Measurements from ENCODE around the gene RD3L.

The RD3L gene

DNA sequence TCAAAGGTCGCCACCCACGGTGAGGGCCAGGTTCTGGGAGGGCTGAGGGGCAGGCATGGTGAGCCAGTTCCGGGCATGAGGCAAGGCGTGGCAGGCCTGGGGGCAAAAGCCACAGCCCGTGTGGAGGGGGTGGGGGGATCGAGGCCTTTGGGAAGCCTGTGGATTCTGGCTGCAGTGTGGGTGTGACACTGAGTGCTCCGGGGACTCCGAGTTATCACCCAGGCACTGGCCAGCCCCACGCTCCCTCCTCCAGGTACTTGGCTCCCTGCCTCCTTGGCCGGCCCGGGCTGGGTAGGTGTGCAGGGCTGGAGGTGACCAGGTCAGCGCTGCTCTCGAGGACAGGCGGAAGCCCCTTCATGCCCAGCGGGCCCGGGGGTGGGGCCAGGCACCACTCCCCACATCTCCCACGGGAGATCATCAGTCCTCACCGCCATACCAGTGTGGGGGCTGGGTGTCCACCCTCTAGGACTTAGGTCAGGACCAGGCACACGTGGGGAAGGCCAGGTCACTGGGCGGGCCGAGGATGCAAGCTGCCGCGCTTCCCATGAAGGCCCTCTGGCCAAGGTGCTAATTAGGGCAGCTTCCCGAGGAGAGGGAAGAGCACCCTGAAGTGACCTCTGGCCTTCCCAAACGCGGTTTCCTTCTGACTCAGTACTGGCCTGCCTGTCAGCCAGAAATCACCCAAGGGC is 48.2 kb downstream of the RD3L start:
- 0 out of 2 replicates have a peak, but pooled peaks cover 3% of the 10 kb centered on the region for H3K9me3 ChIP-seq (ENCODE audit: control insufficient read depth, insufficient read depth, low read length)
- H3K4me3 ChIP-seq (ENCODE audit: low read depth, low read length), result no peak overlapping the region
- no peaks in the 10 kb centered on the region for H3K36me3 ChIP-seq (ENCODE audit: control insufficient read depth, insufficient read depth, low read length)

GRCh38 chr14:103892247-103892646 is 50.1 kb downstream of the RD3L start:
- Histone ChIP-seq H3K27me3 (ENCODE audit: control insufficient read depth, insufficient read depth, low read length) (no peaks in the 10 kb centered on the region), H3K9ac (ENCODE audit: low read depth, low read length) (no peak overlapping the region), H3K4me3 (ENCODE audit: low read depth, low read length) (no peak overlapping the region), H3K36me3 (ENCODE audit: control insufficient read depth, insufficient read depth, low read length) (no peaks in the 10 kb centered on the region), H3K9me3 (ENCODE audit: control insufficient read depth, insufficient read depth, low read length) (0 out of 2 replicates have a peak, but pooled peaks cover 3% of the 10 kb centered on the region), H3K4me1 (ENCODE audit: control insufficient read depth, insufficient read depth, low read length) (no peaks in the 10 kb centered on the region), H3K27ac (ENCODE audit: low read depth, low read length) (no peak overlapping the region)

More for the DNA sequence above, 48.2 kb downstream of the RD3L start:
- Histone ChIP-seq H3K27ac (ENCODE audit: low read depth, low read length) (no peak overlapping the region), H3K9ac (ENCODE audit: low read depth, low read length) (no peak overlapping the region), H3K4me1 (ENCODE audit: control insufficient read depth, insufficient read depth, low read length) (no peaks in the 10 kb centered on the region), H3K27me3 (ENCODE audit: control insufficient read depth, insufficient read depth, low read length) (no peaks in the 10 kb centered on the region)

DNA sequence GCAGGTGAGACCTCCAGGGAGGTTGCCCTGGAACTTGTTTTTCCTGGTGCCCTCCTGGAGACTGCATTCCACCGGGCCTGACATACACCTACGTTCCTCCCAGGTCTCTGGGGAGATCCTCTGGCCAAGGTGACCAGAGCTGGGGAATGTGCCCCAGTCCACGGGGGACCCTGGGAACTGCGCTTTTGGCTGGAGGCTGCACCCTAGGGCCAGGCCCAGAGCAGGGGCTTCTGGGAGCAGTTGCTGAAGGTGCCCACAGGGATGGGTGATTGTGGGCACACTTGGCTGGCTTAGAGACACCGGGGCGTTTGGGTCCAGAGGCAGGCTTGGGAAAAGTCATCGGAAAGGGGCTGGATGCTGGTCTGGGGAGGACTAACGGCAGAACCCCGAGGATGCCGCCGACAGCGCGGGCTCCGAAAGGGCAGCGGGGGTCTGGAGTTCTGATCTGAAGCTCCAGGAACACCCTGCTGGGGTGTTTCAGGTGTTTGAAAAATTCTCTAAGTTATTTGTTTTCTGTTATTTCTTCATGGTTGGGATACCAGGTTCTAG is 50.6 kb downstream of the RD3L start:
- no peak overlapping the region for H3K27ac ChIP-seq (ENCODE audit: low read depth, low read length)
- H3K36me3 ChIP-seq (ENCODE audit: control insufficient read depth, insufficient read depth, low read length), result no peaks in the 10 kb centered on the region
- H3K9ac ChIP-seq (ENCODE audit: low read depth, low read length), result no peak overlapping the region

DNA sequence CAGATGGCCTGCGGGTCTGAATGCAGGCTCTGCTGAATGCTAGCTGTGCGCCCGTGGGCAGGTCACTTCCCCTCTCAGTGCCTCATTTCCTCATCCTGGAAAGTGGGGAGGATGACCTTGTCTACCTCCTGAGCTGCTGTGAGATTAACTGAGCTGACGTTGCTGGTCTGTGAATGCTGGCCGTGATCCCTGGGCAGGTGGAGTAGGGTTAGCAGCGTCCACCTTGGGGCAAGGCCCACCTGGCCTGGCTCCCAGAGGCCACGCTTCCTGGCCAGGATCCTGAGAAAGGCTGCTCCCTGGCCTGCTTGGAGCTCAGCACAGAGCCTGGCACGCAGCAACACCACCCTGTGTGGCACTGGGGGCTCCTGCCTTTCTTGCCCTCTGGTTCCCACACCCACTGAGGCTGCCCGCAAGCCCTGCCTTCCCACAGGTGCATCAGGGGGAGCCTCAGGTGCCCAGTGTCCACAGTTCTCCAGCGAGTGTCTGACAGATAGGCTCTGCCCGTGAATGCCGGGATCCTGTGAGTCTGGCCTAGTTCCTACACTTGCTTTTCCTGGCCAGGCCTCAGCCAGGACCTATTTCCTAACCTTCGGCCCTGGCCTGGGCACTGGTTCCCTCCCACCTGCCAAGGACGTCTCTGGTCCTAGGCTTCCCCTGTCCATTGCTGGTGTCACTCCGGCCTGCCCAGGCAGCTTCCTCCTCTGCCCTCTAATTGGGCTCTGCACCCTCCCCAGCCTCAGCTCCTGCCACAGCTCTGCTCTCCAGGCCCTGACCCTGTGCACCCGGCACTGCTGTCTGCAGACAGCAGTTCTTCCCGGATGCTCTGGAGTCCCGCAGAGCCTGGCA is 51.3 kb downstream of the RD3L start:
- Histone ChIP-seq H3K9ac (ENCODE audit: low read depth, low read length) (no peak overlapping the region), H3K27ac (ENCODE audit: low read depth, low read length) (no peak overlapping the region), H3K27me3 (ENCODE audit: control insufficient read depth, insufficient read depth, low read length) (no peaks in the 10 kb centered on the region), H3K4me3 (ENCODE audit: low read depth, low read length) (no peak overlapping the region), H3K9me3 (ENCODE audit: control insufficient read depth, insufficient read depth, low read length) (no peaks in the 10 kb centered on the region), H3K4me1 (ENCODE audit: control insufficient read depth, insufficient read depth, low read length) (no peaks in the 10 kb centered on the region), H3K36me3 (ENCODE audit: control insufficient read depth, insufficient read depth, low read length) (no peaks in the 10 kb centered on the region)

More for the DNA sequence above, 50.6 kb downstream of the RD3L start:
- H3K4me3 ChIP-seq (ENCODE audit: low read depth, low read length), result no peak overlapping the region
- H3K4me1 ChIP-seq (ENCODE audit: control insufficient read depth, insufficient read depth, low read length), result no peaks in the 10 kb centered on the region
- H3K9me3 ChIP-seq (ENCODE audit: control insufficient read depth, insufficient read depth, low read length), result 0 out of 2 replicates have a peak, but pooled peaks cover 3% of the 10 kb centered on the region
- no peaks in the 10 kb centered on the region for H3K27me3 ChIP-seq (ENCODE audit: control insufficient read depth, insufficient read depth, low read length)
